ENCODE measurements around the gene ZNF618.

ZNF618 gene

DNA sequence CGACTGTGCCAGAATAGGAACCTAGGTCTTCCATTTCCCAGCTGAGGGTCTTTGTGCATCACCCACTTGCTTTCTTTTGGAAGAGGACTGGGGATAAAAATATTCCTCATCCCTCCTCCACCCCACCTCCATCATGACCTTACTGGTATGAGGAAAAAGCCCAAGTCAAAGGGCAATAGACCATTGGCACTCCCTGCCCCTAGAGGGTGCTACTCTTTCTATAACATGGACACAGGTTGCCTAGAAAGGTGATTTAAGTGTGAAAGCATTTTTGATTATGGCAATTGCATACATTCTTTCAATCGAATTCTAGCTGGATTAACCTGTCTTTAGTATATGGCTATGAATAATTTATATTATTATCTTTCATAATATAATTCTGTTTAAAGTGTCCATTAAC is 22.8 kb upstream of the ZNF618 start:
- Histone ChIP-seq H3K4me2 (ENCODE audit: insufficient read depth, low read length) (no peak overlapping the region), H3K27ac (ENCODE audit: low read length) (no peak overlapping the region), H3K36me3 (ENCODE audit: insufficient read depth, low read length) (no peaks in the 10 kb centered on the region), H4K20me1 (ENCODE audit: insufficient read depth, low read length) (no peaks in the 10 kb centered on the region), H2AFZ (ENCODE audit: low read depth, low read length) (no peak overlapping the region), H3K9ac (ENCODE audit: low read depth, low read length) (no peak overlapping the region), H3K79me2 (ENCODE audit: insufficient read depth, low read length) (no peaks in the 10 kb centered on the region), H3K4me1 (ENCODE audit: insufficient read depth, low read length) (no peaks in the 10 kb centered on the region), H3K4me3 (ENCODE audit: low read depth in 1 of 2, low read length in 2 of 2) (no peak overlapping the region), H3K9me3 (ENCODE audit: insufficient read depth, low read length, severe bottlenecking) (no peaks in the 10 kb centered on the region), H3K27me3 (ENCODE audit: insufficient read depth, low read length, poor library complexity) (no peaks in the 10 kb centered on the region)
- no peak for TF ChIP-seq EZH2 (IDR thresholded peaks at IDR 0.05; ENCODE audit: borderline replicate concordance, low read depth, low read length, severe bottlenecking)
- TF ChIP-seq, protein P1, sequence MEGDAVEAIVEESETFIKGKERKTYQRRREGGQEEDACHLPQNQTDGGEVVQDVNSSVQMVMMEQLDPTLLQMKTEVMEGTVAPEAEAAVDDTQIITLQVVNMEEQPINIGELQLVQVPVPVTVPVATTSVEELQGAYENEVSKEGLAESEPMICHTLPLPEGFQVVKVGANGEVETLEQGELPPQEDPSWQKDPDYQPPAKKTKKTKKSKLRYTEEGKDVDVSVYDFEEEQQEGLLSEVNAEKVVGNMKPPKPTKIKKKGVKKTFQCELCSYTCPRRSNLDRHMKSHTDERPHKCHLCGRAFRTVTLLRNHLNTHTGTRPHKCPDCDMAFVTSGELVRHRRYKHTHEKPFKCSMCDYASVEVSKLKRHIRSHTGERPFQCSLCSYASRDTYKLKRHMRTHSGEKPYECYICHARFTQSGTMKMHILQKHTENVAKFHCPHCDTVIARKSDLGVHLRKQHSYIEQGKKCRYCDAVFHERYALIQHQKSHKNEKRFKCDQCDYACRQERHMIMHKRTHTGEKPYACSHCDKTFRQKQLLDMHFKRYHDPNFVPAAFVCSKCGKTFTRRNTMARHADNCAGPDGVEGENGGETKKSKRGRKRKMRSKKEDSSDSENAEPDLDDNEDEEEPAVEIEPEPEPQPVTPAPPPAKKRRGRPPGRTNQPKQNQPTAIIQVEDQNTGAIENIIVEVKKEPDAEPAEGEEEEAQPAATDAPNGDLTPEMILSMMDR (IDR thresholded peaks at IDR 0.05; ENCODE audit: borderline replicate concordance, extremely low read depth, low read length, poor library complexity, severe bottlenecking): peak; percentile 34
- DNase-seq (no peak), ATAC-seq (ENCODE audit: insufficient read depth, low read depth) (no peak)

DNA sequence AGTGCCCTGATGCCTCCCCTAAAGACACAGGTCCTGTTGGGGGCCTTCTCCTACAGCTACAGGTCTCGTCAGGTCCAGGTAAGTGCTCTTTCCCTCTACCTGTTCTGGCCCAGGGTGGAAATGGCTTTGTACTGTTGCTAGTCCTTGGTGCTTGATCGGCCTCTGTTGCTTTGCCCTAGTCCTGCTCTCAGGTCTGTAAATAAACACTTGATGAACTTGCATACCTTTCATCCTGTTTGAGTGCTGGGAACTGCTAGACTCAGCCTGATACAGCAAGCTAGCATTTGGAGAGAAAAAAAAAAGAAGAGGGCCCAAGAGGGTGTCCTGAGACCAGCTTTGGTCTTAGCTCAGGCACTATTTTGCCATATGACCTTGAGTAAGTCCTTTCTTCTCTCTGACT is 21.8 kb upstream of the ZNF618 start:
- no peaks in the 10 kb centered on the region for H3K27me3 ChIP-seq (ENCODE audit: insufficient read depth, low read length, poor library complexity)
- H3K4me1 ChIP-seq (ENCODE audit: insufficient read depth, low read length): no peaks in the 10 kb centered on the region
- H4K20me1 ChIP-seq (ENCODE audit: insufficient read depth, low read length): no peaks in the 10 kb centered on the region
- DNase-seq: no peak
- H3K9ac ChIP-seq (ENCODE audit: low read depth, low read length): no peak overlapping the region
- H3K27ac ChIP-seq (ENCODE audit: low read length): no peak overlapping the region
- no peak for ATAC-seq (ENCODE audit: insufficient read depth, low read depth)
- H3K79me2 ChIP-seq (ENCODE audit: insufficient read depth, low read length): no peaks in the 10 kb centered on the region
- H3K4me2 ChIP-seq (ENCODE audit: insufficient read depth, low read length): no peak overlapping the region
- H2AFZ ChIP-seq (ENCODE audit: low read depth, low read length): no peak overlapping the region
- no peaks in the 10 kb centered on the region for H3K9me3 ChIP-seq (ENCODE audit: insufficient read depth, low read length, severe bottlenecking)
- TF ChIP-seq EZH2 (IDR thresholded peaks at IDR 0.05; ENCODE audit: borderline replicate concordance, low read depth, low read length, severe bottlenecking): no peak
- TF ChIP-seq, protein P1 (IDR thresholded peaks at IDR 0.05; ENCODE audit: borderline replicate concordance, extremely low read depth, low read length, poor library complexity, severe bottlenecking): no peak
- no peaks in the 10 kb centered on the region for H3K36me3 ChIP-seq (ENCODE audit: insufficient read depth, low read length)
- no peak overlapping the region for H3K4me3 ChIP-seq (ENCODE audit: low read depth in 1 of 2, low read length in 2 of 2)

DNA sequence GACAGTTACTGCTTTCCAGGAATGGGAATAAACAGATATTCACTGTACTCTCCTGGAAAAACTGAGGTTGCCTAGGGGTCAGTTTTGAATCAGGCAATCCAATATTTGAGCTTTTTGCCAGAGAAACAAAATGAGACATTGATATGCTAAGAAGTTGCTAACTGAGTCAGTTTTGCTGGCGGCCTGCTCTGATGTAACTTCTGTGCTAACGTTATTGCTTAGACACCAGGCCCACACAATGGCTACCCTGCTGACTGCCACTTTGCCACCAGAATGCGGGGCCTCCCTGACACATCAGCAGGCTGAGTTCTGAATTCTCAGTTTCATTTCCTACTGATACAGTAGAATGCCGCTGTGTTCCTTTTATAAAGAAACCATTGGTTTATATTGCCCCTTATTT is 18.2 kb upstream of the ZNF618 start:
- Histone ChIP-seq H3K4me3 (ENCODE audit: low read depth in 1 of 2, low read length in 2 of 2) (no peak overlapping the region), H3K27me3 (ENCODE audit: insufficient read depth, low read length, poor library complexity) (no peaks in the 10 kb centered on the region), H4K20me1 (ENCODE audit: insufficient read depth, low read length) (no peaks in the 10 kb centered on the region), H3K4me2 (ENCODE audit: insufficient read depth, low read length) (no peak overlapping the region), H3K4me1 (ENCODE audit: insufficient read depth, low read length) (no peaks in the 10 kb centered on the region), H3K79me2 (ENCODE audit: insufficient read depth, low read length) (no peaks in the 10 kb centered on the region), H3K9me3 (ENCODE audit: insufficient read depth, low read length, severe bottlenecking) (no peaks in the 10 kb centered on the region), H3K36me3 (ENCODE audit: insufficient read depth, low read length) (no peaks in the 10 kb centered on the region), H3K27ac (ENCODE audit: low read length) (no peak overlapping the region), H3K9ac (ENCODE audit: low read depth, low read length) (no peak overlapping the region), H2AFZ (ENCODE audit: low read depth, low read length) (no peak overlapping the region)
- TF ChIP-seq, protein P1 (IDR thresholded peaks at IDR 0.05; ENCODE audit: borderline replicate concordance, extremely low read depth, low read length, poor library complexity, severe bottlenecking): no peak
- no peak for TF ChIP-seq EZH2 (IDR thresholded peaks at IDR 0.05; ENCODE audit: borderline replicate concordance, low read depth, low read length, severe bottlenecking)
- DNase-seq (no peak), ATAC-seq (ENCODE audit: insufficient read depth, low read depth) (no peak)

DNA sequence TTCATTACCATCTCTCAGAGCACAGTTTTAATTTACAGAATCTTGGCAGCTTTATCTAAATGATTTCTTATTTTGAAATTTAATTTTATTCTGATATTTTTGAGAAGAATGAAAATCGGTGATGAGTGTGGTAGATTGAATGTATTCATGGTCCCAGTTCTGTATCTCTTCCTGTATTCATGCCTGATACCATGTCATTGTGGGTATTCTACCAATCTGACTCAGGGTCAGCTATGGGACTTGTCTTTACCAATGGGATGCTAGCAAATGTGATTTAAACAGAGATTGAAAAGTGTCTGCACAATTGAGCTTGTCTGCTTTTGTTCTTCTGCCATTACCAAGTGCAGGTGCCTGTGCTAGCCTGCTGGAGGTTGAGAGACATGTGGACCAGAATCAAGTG is 17.8 kb upstream of the ZNF618 start:
- H3K9me3 ChIP-seq (ENCODE audit: insufficient read depth, low read length, severe bottlenecking): no peaks in the 10 kb centered on the region
- H3K79me2 ChIP-seq (ENCODE audit: insufficient read depth, low read length): no peaks in the 10 kb centered on the region
- TF ChIP-seq, protein P1 (IDR thresholded peaks at IDR 0.05; ENCODE audit: borderline replicate concordance, extremely low read depth, low read length, poor library complexity, severe bottlenecking): no peak
- no peak for TF ChIP-seq EZH2 (IDR thresholded peaks at IDR 0.05; ENCODE audit: borderline replicate concordance, low read depth, low read length, severe bottlenecking)
- no peak for ATAC-seq (ENCODE audit: insufficient read depth, low read depth)
- no peak for DNase-seq
- H4K20me1 ChIP-seq (ENCODE audit: insufficient read depth, low read length): no peaks in the 10 kb centered on the region
- H3K4me3 ChIP-seq (ENCODE audit: low read depth in 1 of 2, low read length in 2 of 2): no peak overlapping the region
- H3K27me3 ChIP-seq (ENCODE audit: insufficient read depth, low read length, poor library complexity): no peaks in the 10 kb centered on the region
- no peak overlapping the region for H3K9ac ChIP-seq (ENCODE audit: low read depth, low read length)
- H3K36me3 ChIP-seq (ENCODE audit: insufficient read depth, low read length): no peaks in the 10 kb centered on the region
- no peak overlapping the region for H2AFZ ChIP-seq (ENCODE audit: low read depth, low read length)
- no peaks in the 10 kb centered on the region for H3K4me1 ChIP-seq (ENCODE audit: insufficient read depth, low read length)
- H3K27ac ChIP-seq (ENCODE audit: low read length): no peak overlapping the region
- H3K4me2 ChIP-seq (ENCODE audit: insufficient read depth, low read length): no peak overlapping the region
